ENCODE measurements around the gene EREG. TPM values are rescaled to one million over a fixed set of nuclear protein-coding genes. Genes with fewer than 3 reads are reported as not detected.

The EREG gene
- total RNA-seq, 1 experiment from 2014 or later = not detected

GRCh38 chr4:74426101-74426500 is 61.2 kb downstream of the EREG start:
- Histone ChIP-seq H3K9me3 (ENCODE audit: control insufficient read depth, low read depth, low read length) (no peaks in the 10 kb centered on the region), H3K4ac (ENCODE audit: low read depth, low read length) (no peak overlapping the region), H3K79me1 (ENCODE audit: insufficient read depth, low read depth, low read length, poor library complexity, severe bottlenecking) (no peaks in the 10 kb centered on the region), H2AK5ac (ENCODE audit: insufficient read length, low read length) (no peak overlapping the region), H2AFZ (ENCODE audit: low read length) (no peak overlapping the region), H2BK15ac (ENCODE audit: low read depth, low read length) (no peak overlapping the region), H3T11ph (ENCODE audit: low read length) (no peak overlapping the region), H3K18ac (ENCODE audit: insufficient read length, low read depth, low read length) (no peak overlapping the region), H3K23me2 (ENCODE audit: insufficient read length, low read depth, low read length, poor library complexity, severe bottlenecking) (no peaks in the 10 kb centered on the region), H3K56ac (ENCODE audit: insufficient read length, low read depth, low read length) (no peak overlapping the region), H2BK20ac (ENCODE audit: low read depth, low read length, poor library complexity, severe bottlenecking) (no peak overlapping the region), H2BK12ac (ENCODE audit: insufficient read length, low read depth, low read length) (no peak overlapping the region), H4K20me1 (ENCODE audit: control insufficient read depth, insufficient read depth, insufficient read length) (no peaks in the 10 kb centered on the region), H2BK5ac (ENCODE audit: insufficient read length, low read length) (no peak overlapping the region), H4K8ac (replicated peaks; ENCODE audit: insufficient read length, low read depth, low read length) (no peak overlapping the region), H3K4me1 (ENCODE audit: insufficient read depth, low read length) (no peaks in the 10 kb centered on the region), H3K27ac (ENCODE audit: insufficient read length, low read depth, low read length) (no peak overlapping the region), H3K4me2 (ENCODE audit: insufficient read depth, insufficient read length, low read length) (no peak overlapping the region), H3K27me3 (ENCODE audit: insufficient read depth, low read length) (no peaks in the 10 kb centered on the region), H4K91ac (ENCODE audit: insufficient read length, low read depth, low read length) (no peak overlapping the region), H3K79me2 (ENCODE audit: insufficient read depth, low read length) (no peaks in the 10 kb centered on the region), H2BK120ac (ENCODE audit: low read depth, low read length, poor library complexity, severe bottlenecking) (no peak overlapping the region), H3K23ac (ENCODE audit: insufficient read length, low read depth, low read length) (no peak overlapping the region), H4K5ac (ENCODE audit: insufficient read length, low read depth, low read length) (no peak overlapping the region), H3K14ac (ENCODE audit: insufficient read depth, low read length) (no peak overlapping the region), H3K9ac (ENCODE audit: extremely low read depth, insufficient read length, low read length) (no peak overlapping the region)
- TF ChIP-seq CTCF (conservative IDR thresholded peaks at IDR 0.05) = no peak
- no peaks in the 10 kb centered on the region for H3K9me3 Mint-ChIP-seq
- no peak overlapping the region for H3K4me3 Mint-ChIP-seq
- H3K27ac Mint-ChIP-seq = no peak overlapping the region
- DNase-seq = no peak
- H3K36me3 Mint-ChIP-seq (ENCODE audit: insufficient read depth in 1 of 3, low read depth in 3 of 3) = no peaks in the 10 kb centered on the region
- no peaks in the 10 kb centered on the region for H3K27me3 Mint-ChIP-seq (ENCODE audit: low read depth)
- peaks cover 5 to 6% of the 10 kb centered on the region in 2 experiments; a peak in 3 of 4 replicates for H3K4me1 Mint-ChIP-seq
- no CpG with 5 or more reads among the region's 1 CpG for WGBS (ENCODE audit: extremely low coverage, insufficient read length, low lambda C conversion rate)
